ENCODE data around the gene NDUFB11.
A peak's percentile ranks its signal among the peaks of the same experiment; 100 is the strongest.

The NDUFB11 gene

GRCh38 chrX:47189906-47190305, 45.4 kb upstream of the NDUFB11 start:
- Mint-ChIP-seq H3K36me3 (ENCODE audit: low read depth) (peaks cover 15% of the 10 kb centered on the region), H3K27ac (no peak overlapping the region), H3K4me3 (no peak overlapping the region), H3K27me3 (ENCODE audit: low read depth) (no peaks in the 10 kb centered on the region), H3K9me3 (no peaks in the 10 kb centered on the region), H3K4me1 (peaks cover 14% of the 10 kb centered on the region)
- TF ChIP-seq CTCF (IDR thresholded peaks at IDR 0.05; ENCODE audit: unreplicated experiment in 3 of 3), result no peak

GRCh38 chrX:47187106-47187677, 42.7 kb upstream of the NDUFB11 start:
- Mint-ChIP-seq H3K36me3 (ENCODE audit: low read depth) (peaks cover 22% of the 10 kb centered on the region), H3K4me3 (no peak overlapping the region), H3K27ac (peak overlapping the region in 1 of 3 experiments; percentile 20), H3K9me3 (no peaks in the 10 kb centered on the region), H3K4me1 (no peaks in the 10 kb centered on the region), H3K27me3 (ENCODE audit: low read depth) (no peaks in the 10 kb centered on the region)
- no peak for TF ChIP-seq CTCF (IDR thresholded peaks at IDR 0.05; ENCODE audit: unreplicated experiment in 3 of 3)

- no peak overlapping the region for H3K4me3 Mint-ChIP-seq
- no peak overlapping the region for H3K27ac Mint-ChIP-seq
- no peaks in the 10 kb centered on the region for H3K27me3 Mint-ChIP-seq (ENCODE audit: low read depth)
- peaks cover 24% of the 10 kb centered on the region for H3K36me3 Mint-ChIP-seq (ENCODE audit: low read depth)
- no peaks in the 10 kb centered on the region for H3K9me3 Mint-ChIP-seq
- no peaks in the 10 kb centered on the region for H3K4me1 Mint-ChIP-seq
- no peak for TF ChIP-seq CTCF (IDR thresholded peaks at IDR 0.05; ENCODE audit: unreplicated experiment in 3 of 3)
Measured at GRCh38 chrX:47186096-47186740, 41.7 kb upstream of the NDUFB11 start.

GRCh38 chrX:47185241-47185640, 40.7 kb upstream of the NDUFB11 start:
- H3K9me3 Mint-ChIP-seq, result no peaks in the 10 kb centered on the region
- no peak overlapping the region for H3K4me3 Mint-ChIP-seq
- no peak for TF ChIP-seq CTCF (IDR thresholded peaks at IDR 0.05; ENCODE audit: unreplicated experiment in 3 of 3)
- H3K27ac Mint-ChIP-seq, result no peak overlapping the region
- H3K27me3 Mint-ChIP-seq (ENCODE audit: low read depth), result no peaks in the 10 kb centered on the region
- H3K4me1 Mint-ChIP-seq, result no peaks in the 10 kb centered on the region
- H3K36me3 Mint-ChIP-seq (ENCODE audit: low read depth), result peaks cover 31% of the 10 kb centered on the region

- Mint-ChIP-seq H3K4me1 (no peaks in the 10 kb centered on the region), H3K27ac (no peak overlapping the region), H3K9me3 (no peaks in the 10 kb centered on the region), H3K27me3 (ENCODE audit: low read depth) (no peaks in the 10 kb centered on the region), H3K36me3 (ENCODE audit: low read depth) (peaks cover 33% of the 10 kb centered on the region), H3K4me3 (no peak overlapping the region)
- no peak for TF ChIP-seq CTCF (IDR thresholded peaks at IDR 0.05; ENCODE audit: unreplicated experiment in 3 of 3)
Measured at GRCh38 chrX:47184486-47184885, 40.0 kb upstream of the NDUFB11 start.
